H9 (cell line): ENCODE measurements around the gene RSAD2. TPM values are rescaled to one million over a fixed set of nuclear protein-coding genes. Genes with fewer than 3 reads are reported as not detected.

Experiments
- DNase-seq: peaks from one replicate; pipeline ENCODE4 v3.0.0-alpha.2; 2017
- H2AFZ ChIP-seq: one replicate; pipeline ENCODE4 v1.6.1; 2013; ENCODE audit warnings: mild to moderate bottlenecking, low read length, control low read depth, moderate library complexity
- H2AK5ac ChIP-seq: 2 replicates; pipeline ENCODE4 v1.6.1; 2013; ENCODE audit warnings: low read length, control low read depth, mixed read lengths; ENCODE audit not compliant: insufficient read length
- H2BK120ac ChIP-seq: one replicate; pipeline ENCODE4 v1.6.1; 2013; ENCODE audit warnings: low read depth, mild to moderate bottlenecking, low read length, control low read depth, inconsistent platforms; ENCODE audit not compliant: poor library complexity, severe bottlenecking
- H2BK12ac ChIP-seq: 2 replicates; pipeline ENCODE4 v1.6.1; 2013; ENCODE audit warnings: low read length, control low read depth, mixed read lengths, low read depth; ENCODE audit not compliant: insufficient read length
- H2BK15ac ChIP-seq: 2 replicates; pipeline ENCODE4 v1.6.1; 2013; ENCODE audit warnings: low read depth, low read length, control low read depth
- H2BK20ac ChIP-seq: one replicate; pipeline ENCODE4 v1.6.1; 2013; ENCODE audit warnings: low read depth, mild to moderate bottlenecking, low read length, control low read depth, inconsistent platforms; ENCODE audit not compliant: poor library complexity, severe bottlenecking
- H2BK5ac ChIP-seq: 2 replicates; pipeline ENCODE4 v1.6.1; 2013; ENCODE audit warnings: low read length, control low read depth, mixed read lengths; ENCODE audit not compliant: insufficient read length
- H3K14ac ChIP-seq: 2 replicates; pipeline ENCODE4 v1.6.1; 2013; ENCODE audit warnings: low read length, control low read depth; ENCODE audit not compliant: insufficient read depth
- H3K18ac ChIP-seq: 2 replicates; pipeline ENCODE4 v1.6.1; 2013; ENCODE audit warnings: low read depth, mild to moderate bottlenecking, mixed read lengths, low read length, control low read depth; ENCODE audit not compliant: insufficient read length
- H3K23ac ChIP-seq: 2 replicates; pipeline ENCODE4 v1.6.1; 2013; ENCODE audit warnings: low read length, control low read depth, mixed read lengths, low read depth; ENCODE audit not compliant: insufficient read length
- H3K23me2 ChIP-seq: 2 replicates; pipeline ENCODE4 v1.6.1; 2013; ENCODE audit warnings: low read depth, mild to moderate bottlenecking, mixed read lengths, low read length, control low read depth; ENCODE audit not compliant: insufficient read length, poor library complexity, severe bottlenecking
- H3K27ac ChIP-seq: 2 replicates; pipeline ENCODE4 v1.5.1; 2013; ENCODE audit warnings: low read length, control low read depth, mixed read lengths, low read depth; ENCODE audit not compliant: insufficient read length
- H3K27me3 ChIP-seq: 2 replicates; pipeline ENCODE4 v1.6.1; 2013; ENCODE audit warnings: low read length, control low read depth, inconsistent platforms; ENCODE audit not compliant: insufficient read depth
- H3K4ac ChIP-seq: 2 replicates; pipeline ENCODE4 v1.6.1; 2013; ENCODE audit warnings: low read depth, mild to moderate bottlenecking, control low read depth, inconsistent platforms, low read length, moderate library complexity
- H3K4me1 ChIP-seq: 2 replicates; pipeline ENCODE4 v1.6.1; 2013; ENCODE audit warnings: low read length, control low read depth, inconsistent platforms; ENCODE audit not compliant: insufficient read depth
- H3K4me2 ChIP-seq: 2 replicates; pipeline ENCODE4 v1.6.1; 2013; ENCODE audit warnings: low read length, control low read depth, mixed read lengths; ENCODE audit not compliant: insufficient read length, insufficient read depth
- H3K56ac ChIP-seq: 2 replicates; pipeline ENCODE4 v1.6.1; 2013; ENCODE audit warnings: low read depth, mild to moderate bottlenecking, mixed read lengths, low read length, control low read depth; ENCODE audit not compliant: insufficient read length
- H3K79me1 ChIP-seq: 2 replicates; pipeline ENCODE4 v1.6.1; 2013; ENCODE audit warnings: low read depth, mild to moderate bottlenecking, moderate library complexity, low read length, control low read depth, inconsistent platforms; ENCODE audit not compliant: insufficient read depth, poor library complexity, severe bottlenecking
- H3K79me2 ChIP-seq: 2 replicates; pipeline ENCODE4 v1.6.1; 2013; ENCODE audit warnings: low read length, control low read depth, inconsistent platforms; ENCODE audit not compliant: insufficient read depth
- H3K9ac ChIP-seq: 2 replicates; pipeline ENCODE4 v1.6.1; 2013; ENCODE audit warnings: low read length, control low read depth, mixed read lengths; ENCODE audit not compliant: insufficient read length; ENCODE audit errors: extremely low read depth
- H3K9me3 ChIP-seq: one replicate; pipeline ENCODE4 v1.6.1; 2013; ENCODE audit warnings: low read depth, low read length, inconsistent platforms; ENCODE audit not compliant: control insufficient read depth
- H3T11ph ChIP-seq: one replicate; pipeline ENCODE4 v1.6.1; 2013; ENCODE audit warnings: mild to moderate bottlenecking, low read length, control low read depth, inconsistent platforms
- H4K20me1 ChIP-seq: one replicate; pipeline ENCODE4 v1.6.1; 2013; ENCODE audit not compliant: control insufficient read depth, insufficient read length, insufficient read depth
- H4K5ac ChIP-seq: 2 replicates; pipeline ENCODE4 v1.6.1; 2013; ENCODE audit warnings: low read depth, mild to moderate bottlenecking, mixed read lengths, low read length, control low read depth; ENCODE audit not compliant: insufficient read length
- H4K8ac ChIP-seq: replicated peaks from 2 replicates; pipeline ENCODE4 v1.6.1; 2013; ENCODE audit warnings: low read length, control low read depth, mixed read lengths, low read depth; ENCODE audit not compliant: insufficient read length
- H4K91ac ChIP-seq: 2 replicates; pipeline ENCODE4 v1.6.1; 2013; ENCODE audit warnings: low read depth, mild to moderate bottlenecking, moderate library complexity, mixed read lengths, low read length, control low read depth; ENCODE audit not compliant: insufficient read length
- H3K27ac Mint-ChIP-seq, 3 experiments: 2 replicates in 2 of 3; 3 replicates in 1 of 3; pipeline ENCODE4 v1.8.0; 2020 to 2021; ENCODE audit warnings: mixed read lengths in 3 of 3, mild to moderate bottlenecking in 1 of 3, moderate library complexity in 1 of 3
- H3K27me3 Mint-ChIP-seq: 2 replicates; pipeline ENCODE4 v1.8.0; 2021; ENCODE audit warnings: low read depth, mild to moderate bottlenecking, moderate library complexity, mixed read lengths
- H3K36me3 Mint-ChIP-seq, 3 experiments: 2 replicates in 2 of 3; 3 replicates in 1 of 3; pipeline ENCODE4 v1.8.0; 2020 to 2021; ENCODE audit warnings: low read depth in 3 of 3, mixed read lengths in 3 of 3; ENCODE audit not compliant: insufficient read depth in 1 of 3
- H3K4me1 Mint-ChIP-seq, 2 experiments: 2 replicates each; pipeline ENCODE4 v1.8.0; 2020; ENCODE audit warnings: mixed read lengths in 2 of 2
- H3K4me3 Mint-ChIP-seq, 2 experiments: 2 replicates in 1 of 2; 3 replicates in 1 of 2; pipeline ENCODE4 v1.8.0; 2020 to 2021; ENCODE audit warnings: mild to moderate bottlenecking in 2 of 2, mixed read lengths in 2 of 2, moderate library complexity in 1 of 2
- H3K9me3 Mint-ChIP-seq, 2 experiments: 2 replicates in 1 of 2; 3 replicates in 1 of 2; pipeline ENCODE4 v1.8.0; 2020; ENCODE audit warnings: mild to moderate bottlenecking in 2 of 2, mixed read lengths in 2 of 2, moderate library complexity in 1 of 2
- whole genome bisulfite sequencing: extraction: QIAGEN DNeasy Blood & Tissue Kit; methylation state at CpG from one replicate; pipeline ENCODE4 v1.1.7; 2013; ENCODE audit warnings: missing lambda C conversion rate, low lambda C conversion rate, mixed read lengths; ENCODE audit not compliant: insufficient read length; ENCODE audit errors: extremely low coverage; 5-methylcytosine and 5-hydroxymethylcytosine counted together
- long read RNA-seq: library from polyadenylated mRNA; unstranded; transcript quantifications from one replicate; pipeline ENCODE4 v2.0.0, GENCODE V29; 2020
- total RNA-seq: library from RNA; stranded (reverse); gene quantifications from 2 replicates; pipeline ENCODE4 v1.2.1, GENCODE V29; 2021
- TF ChIP-seq, protein P1 (sequence below): fragments of 200-600 bp; sonication (generic); conservative IDR thresholded peaks from 3 replicates; pipeline ENCODE4 v1.8.0; 2021; ENCODE audit warnings: antibody characterized with exemption, mild to moderate bottlenecking

RSAD2 gene, protein sequence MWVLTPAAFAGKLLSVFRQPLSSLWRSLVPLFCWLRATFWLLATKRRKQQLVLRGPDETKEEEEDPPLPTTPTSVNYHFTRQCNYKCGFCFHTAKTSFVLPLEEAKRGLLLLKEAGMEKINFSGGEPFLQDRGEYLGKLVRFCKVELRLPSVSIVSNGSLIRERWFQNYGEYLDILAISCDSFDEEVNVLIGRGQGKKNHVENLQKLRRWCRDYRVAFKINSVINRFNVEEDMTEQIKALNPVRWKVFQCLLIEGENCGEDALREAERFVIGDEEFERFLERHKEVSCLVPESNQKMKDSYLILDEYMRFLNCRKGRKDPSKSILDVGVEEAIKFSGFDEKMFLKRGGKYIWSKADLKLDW
- not detected in 2 replicates for total RNA-seq
- long read RNA-seq: 0 reads

DNA sequence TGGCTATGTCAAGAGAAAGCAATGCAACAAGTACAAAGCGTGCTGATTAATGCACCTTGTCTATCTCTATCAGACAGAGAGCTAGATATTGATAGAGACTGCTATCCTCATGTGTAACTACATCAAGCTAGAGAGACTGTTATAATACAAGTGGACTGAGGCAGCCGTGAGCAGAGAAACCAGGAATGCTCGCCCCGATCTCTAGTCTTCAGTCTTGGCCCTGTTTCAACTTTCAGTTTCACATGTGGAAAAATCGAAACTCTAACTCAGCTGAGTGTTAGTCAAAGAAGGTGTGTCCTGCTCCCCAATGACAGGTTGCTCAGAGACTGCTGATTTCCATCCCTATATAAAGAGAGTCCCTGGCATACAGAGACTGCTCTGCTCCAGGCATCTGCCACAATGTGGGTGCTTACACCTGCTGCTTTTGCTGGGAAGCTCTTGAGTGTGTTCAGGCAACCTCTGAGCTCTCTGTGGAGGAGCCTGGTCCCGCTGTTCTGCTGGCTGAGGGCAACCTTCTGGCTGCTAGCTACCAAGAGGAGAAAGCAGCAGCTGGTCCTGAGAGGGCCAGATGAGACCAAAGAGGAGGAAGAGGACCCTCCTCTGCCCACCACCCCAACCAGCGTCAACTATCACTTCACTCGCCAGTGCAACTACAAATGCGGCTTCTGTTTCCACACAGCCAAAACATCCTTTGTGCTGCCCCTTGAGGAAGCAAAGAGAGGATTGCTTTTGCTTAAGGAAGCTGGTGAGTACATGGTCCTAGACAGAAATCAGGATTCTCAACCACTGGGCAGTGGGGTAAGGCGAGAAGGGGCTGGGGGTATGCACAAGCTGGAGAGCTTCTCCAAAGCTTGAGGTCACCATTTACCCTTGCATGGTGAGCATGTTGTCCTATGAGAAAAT is at the start of gene RSAD2:
Gene RSAD2 (plus strand): TSS at position 376 of the 903 bp plus-strand sequence. CDS start 24 bp downstream, at position 400.
- Mint-ChIP-seq H3K36me3 (peaks cover 5 to 21% (median 5%) of the 10 kb centered on the region in 3 experiments; a peak in 6 of 7 replicates), H3K4me3 (no peak within 1 kb of the TSS), H3K4me1 (no peaks in the 10 kb centered on the region), H3K27me3 (peaks cover 8% of the 10 kb centered on the region), H3K27ac (no peak within 1 kb of the TSS), H3K9me3 (peaks cover 24 to 27% of the 10 kb centered on the region in 2 experiments)
- Histone ChIP-seq H3K27me3 (no peaks in the 10 kb centered on the region), H3K18ac (no peak within 1 kb of the TSS), H4K5ac (no peak within 1 kb of the TSS), H3K4ac (no peak within 1 kb of the TSS), H3K4me2 (no peak within 1 kb of the TSS), H3K23me2 (no peaks in the 10 kb centered on the region), H2BK12ac (no peak within 1 kb of the TSS), H3K14ac (no peak within 1 kb of the TSS), H2BK15ac (no peak within 1 kb of the TSS), H3K79me2 (no peaks in the 10 kb centered on the region), H3K4me1 (no peaks in the 10 kb centered on the region), H2AFZ (no peak within 1 kb of the TSS), H3T11ph (no peak within 1 kb of the TSS), H4K20me1 (no peaks in the 10 kb centered on the region), H3K79me1 (no peaks in the 10 kb centered on the region), H2BK120ac (peak within 1 kb of the TSS; percentile 48), H3K23ac (no peak within 1 kb of the TSS), H2AK5ac (no peak within 1 kb of the TSS), H2BK5ac (no peak within 1 kb of the TSS), H4K8ac (no peak within 1 kb of the TSS), H2BK20ac (no peak within 1 kb of the TSS), H3K27ac (no peak within 1 kb of the TSS), H4K91ac (no peak within 1 kb of the TSS), H3K9me3 (peaks cover 8% of the 10 kb centered on the region), H3K56ac (no peak within 1 kb of the TSS), H3K9ac (no peak within 1 kb of the TSS)
- DNase-seq: no peak
- TF ChIP-seq, protein P1, sequence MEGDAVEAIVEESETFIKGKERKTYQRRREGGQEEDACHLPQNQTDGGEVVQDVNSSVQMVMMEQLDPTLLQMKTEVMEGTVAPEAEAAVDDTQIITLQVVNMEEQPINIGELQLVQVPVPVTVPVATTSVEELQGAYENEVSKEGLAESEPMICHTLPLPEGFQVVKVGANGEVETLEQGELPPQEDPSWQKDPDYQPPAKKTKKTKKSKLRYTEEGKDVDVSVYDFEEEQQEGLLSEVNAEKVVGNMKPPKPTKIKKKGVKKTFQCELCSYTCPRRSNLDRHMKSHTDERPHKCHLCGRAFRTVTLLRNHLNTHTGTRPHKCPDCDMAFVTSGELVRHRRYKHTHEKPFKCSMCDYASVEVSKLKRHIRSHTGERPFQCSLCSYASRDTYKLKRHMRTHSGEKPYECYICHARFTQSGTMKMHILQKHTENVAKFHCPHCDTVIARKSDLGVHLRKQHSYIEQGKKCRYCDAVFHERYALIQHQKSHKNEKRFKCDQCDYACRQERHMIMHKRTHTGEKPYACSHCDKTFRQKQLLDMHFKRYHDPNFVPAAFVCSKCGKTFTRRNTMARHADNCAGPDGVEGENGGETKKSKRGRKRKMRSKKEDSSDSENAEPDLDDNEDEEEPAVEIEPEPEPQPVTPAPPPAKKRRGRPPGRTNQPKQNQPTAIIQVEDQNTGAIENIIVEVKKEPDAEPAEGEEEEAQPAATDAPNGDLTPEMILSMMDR: no peak
- WGBS: no CpG with 5 or more reads among the region's 10 CpGs
